ENCODE measurements around the gene NHP2.
A peak's percentile ranks its signal among the peaks of the same experiment; 100 is the strongest.
"Not testable (repeated sequence)": the region's sequence is repeated elsewhere in the genome, so short reads cannot be mapped to it uniquely, and the experiment has no call there.

The NHP2 gene

DNA sequence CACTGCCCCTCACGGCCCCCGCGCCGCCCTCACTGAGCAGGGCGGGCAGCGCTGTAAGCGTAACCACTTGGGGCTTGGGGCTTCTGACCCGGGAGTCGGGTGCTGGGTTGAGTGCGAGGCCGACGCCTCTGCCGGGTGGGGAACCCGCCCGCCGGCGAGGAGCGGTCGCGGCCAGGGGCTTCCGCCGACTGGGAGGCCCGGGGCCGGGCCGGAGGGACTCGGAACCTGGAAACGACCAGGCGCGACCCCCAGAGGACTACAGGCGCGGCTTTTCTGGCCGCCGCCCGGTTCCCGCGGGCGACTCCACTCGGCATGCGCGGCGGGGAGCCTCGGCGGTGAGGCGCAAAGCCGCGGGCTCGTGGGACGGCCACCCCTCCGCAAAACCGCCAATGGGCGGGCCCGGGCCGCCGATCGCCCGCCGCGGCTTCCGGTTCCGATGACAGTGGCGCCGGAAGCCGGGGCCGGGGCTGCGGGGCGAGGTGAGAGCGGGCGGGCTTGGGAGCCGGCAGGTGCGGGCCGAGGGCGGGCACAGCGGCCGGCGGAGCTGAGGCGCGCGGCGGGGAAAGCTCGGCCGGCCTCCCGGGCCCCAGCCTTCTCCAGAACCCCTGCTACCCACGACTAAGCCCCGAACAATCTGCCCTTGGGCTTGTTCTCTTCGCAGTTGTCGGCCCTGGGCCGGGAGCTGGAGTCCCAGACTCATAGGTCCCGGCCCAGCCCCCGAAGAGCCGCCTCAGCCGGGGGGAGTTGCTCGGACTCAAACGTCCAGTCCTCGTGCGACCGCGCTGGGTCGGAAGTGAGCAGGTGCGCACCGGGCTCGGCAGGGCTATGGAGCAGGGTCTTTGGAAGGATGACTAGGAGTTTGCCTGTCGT lies 22.9 kb downstream of the NHP2 start, which contains the start of gene RMND5B:
Gene RMND5B (plus strand): TSS at position 439 of the 870 bp plus-strand sequence. CDS start 7,106 bp downstream, outside the sequence.
- peak; percentile 90 for DNase-seq (ENCODE audit: low read depth, low spot score)

DNA sequence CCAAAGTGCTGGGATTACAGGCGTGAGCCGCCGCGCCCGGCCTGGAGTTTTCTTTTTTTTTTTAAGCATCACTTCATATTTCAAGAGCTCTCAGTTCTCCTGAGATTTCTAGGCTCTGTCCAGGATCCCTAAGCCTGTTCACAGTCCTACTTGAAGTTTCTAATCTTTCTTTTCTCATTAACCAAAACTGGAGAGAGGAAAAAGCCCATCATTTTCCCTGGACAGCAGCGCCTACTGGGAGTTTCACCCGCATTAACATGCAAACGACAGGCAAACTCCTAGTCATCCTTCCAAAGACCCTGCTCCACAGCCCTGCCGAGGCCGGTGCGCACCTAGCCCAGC lies 23.5 kb downstream of the NHP2 start:
- not testable (repeated sequence) for DNase-seq (ENCODE audit: low read depth, low spot score)

DNA sequence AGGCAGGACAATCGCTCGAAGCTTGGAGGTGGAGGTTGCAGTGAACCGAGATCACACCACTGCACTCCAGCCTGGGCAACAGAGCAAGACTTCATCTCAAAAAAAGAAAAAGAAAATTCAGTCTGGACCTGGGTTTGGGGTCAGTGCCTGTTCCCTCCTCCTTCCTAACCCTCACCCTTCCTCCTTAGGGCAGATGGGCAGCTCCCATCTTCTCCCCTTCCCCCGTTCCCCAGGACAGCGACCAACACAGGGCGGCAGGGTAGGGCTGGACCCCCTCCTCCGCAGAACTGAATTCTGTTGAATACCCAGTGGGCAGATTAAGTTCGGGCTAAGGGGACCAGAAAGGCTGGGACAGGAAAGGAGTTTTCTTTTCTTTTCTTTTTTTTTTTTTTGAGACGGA lies 24.4 kb downstream of the NHP2 start:
- no peak for DNase-seq (ENCODE audit: low read depth, low spot score)

DNA sequence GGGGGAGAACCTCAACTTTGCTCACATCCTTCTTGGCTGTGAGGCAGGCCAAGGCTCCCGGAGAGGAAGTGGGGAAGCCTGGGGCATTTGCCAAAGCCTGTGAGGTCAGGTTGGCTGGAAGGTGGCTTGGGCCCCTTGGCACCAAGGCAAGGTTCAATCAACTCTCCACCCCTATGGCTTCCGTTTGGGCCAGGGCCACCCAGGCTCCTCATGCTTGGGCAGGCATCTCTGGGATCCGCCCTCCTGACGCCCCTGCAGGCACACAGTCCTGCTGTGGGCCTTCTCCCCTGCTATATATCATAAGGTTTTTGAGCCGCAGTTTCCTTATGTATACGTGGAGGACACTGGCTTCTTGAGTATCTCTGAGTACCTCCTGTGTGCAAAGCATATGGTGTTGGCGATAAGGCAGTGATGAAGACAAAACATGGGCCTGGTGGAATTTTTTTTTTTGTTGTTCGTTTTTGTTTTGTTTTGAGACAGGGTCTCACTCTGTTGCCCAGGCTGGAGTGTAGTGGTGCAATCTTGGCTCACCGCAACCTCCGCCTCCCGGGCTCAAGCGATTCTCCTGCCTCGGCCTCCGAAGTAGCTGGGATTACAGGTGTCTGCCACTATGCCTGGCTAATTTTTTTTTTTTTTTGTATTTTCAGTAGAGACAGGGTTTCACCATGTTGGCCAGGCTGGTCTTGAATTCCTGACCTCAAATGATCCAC lies 26.2 kb downstream of the NHP2 start:
- DNase-seq (ENCODE audit: low read depth, low spot score) = peak; percentile 32

DNA sequence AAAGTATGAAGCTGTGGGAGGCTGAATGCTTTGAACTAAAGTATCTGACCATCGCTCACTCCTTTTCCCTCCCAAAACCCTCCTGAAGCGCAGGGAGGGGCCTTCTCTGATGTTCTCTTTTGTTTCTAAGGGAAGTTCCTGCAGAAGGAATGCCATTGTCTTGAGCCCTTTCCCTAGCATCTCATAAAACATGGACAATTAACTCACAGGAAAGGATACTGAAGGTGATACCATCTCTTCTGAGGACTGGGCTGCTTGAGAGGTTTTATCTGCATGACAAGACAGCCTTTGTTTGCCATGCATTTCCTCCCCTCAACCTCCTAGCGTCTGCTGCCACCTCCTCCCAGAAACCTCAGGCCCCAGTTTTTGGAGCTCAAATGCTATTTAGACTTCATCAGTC lies 27.1 kb downstream of the NHP2 start:
- peak; percentile 93 for DNase-seq (ENCODE audit: low read depth, low spot score)

DNA sequence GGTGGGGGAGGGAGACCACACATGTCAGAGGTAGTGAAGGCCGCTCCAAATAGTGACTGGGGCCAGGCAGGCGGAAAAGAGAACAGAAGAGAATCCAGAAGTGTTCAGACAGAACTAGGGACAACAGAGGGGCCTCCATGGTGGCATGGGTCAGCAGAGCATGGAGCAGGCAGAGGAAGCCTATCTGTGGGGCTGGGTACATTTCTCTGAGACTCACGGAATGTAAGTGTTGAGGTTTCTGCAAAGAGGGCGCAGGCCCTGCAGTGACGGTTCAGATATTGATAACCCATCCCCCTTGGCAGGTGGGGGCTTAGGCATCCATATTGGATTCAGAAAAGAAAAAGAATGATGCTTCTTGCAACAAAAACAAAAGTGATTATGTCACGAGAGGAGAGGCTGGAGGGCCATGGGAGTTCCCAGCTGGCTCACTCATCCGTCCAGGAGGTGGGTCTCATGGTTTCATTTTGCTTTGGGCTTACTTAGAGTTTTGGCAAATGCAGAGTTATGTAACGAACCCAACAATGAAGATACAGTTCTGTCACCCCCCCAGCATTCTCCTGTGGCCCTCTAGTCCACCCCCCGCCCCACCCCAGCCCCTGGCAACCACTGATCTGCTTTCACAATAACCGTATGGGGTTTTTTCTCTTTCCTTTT lies 28.3 kb downstream of the NHP2 start:
- no peak for DNase-seq (ENCODE audit: low read depth, low spot score)

DNA sequence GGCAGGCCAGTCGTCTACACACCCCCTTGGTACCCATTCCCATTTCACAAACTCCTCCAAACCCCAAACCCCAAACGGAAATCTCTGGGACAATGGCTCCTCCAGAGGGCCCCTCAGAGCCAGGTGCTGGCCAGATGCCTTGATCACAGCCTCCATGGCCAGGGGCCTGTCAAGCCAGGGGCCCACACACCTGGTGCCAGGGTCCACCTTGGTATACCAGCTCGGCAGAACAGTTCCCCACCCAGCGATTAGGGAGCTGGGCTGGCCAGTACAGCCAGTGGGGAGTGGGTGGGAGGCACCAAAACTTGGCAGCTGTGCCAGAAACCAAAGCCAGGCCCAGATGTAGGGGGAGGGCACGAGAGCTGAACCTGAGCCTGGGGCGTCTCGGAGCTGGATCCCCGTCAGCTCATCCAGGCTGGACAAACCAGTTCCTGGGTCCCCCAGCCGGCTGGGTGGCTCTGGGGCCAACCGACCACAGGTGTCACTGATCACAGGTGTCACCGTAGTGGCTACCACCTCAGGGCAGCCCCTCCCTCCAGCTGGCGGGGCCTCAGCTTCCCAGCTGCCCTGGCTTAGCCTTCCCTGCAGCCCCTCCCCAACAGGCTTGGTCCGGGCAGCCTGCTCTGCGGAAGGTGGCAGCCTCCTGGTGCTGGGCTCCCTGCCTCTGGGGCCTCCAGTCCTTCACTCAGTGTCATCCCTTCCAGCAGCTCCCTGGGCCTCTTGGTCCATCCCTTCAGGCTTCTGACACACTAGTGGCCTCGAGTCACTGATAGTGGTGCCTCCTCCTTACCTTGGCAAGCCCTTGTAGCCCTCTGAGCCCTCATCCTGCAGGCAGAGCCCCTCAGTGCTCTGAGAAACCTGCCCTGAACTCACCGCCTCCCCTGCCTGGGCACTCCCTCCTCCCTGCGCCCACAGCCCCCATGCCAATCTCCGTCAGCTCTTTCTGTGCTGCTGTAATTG lies 29.4 kb downstream of the NHP2 start:
- DNase-seq (ENCODE audit: low read depth, low spot score) = peak; percentile 85

DNA sequence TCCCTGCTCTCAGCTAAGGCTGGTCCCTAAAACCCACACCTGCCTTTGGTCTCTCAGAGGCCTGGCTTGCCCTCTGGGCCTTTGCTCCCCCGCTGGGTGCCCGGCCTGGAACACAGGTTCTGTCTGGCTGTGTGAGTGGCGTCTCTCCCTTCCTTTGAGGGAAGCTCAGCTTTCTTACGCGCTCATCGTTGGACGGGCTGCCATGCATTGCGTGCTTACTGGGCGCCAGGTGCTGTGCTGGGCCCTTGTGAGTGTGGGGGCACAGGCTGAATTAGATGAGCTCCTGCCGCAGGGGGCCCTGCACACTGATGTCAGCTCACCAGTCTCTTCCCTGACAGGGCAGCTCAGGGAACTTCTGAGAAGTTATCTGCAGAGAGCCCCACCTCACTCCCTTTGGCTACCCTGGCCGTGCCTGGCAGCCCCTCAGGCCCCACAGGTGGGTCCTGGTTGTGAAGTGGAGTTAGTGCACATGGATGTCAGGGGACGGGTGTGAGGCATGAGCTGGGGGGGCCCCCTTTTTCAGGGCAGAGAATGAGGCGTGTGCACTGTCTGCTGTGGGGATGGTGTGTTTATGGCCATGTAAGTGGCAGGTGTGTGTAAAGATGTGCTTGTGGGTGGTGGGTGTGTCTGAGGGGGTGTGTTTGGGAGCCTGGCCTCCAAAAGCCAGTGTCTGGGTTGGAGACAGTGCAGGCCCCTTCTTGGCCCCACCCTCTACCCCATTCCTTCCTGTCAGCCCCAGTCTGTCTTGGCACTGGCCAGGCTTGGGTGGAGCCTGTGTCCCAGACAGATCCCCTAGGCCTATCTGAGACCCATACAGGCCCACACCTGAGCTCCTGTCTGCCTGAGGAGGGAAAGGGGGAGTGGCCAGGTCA lies 30.4 kb downstream of the NHP2 start:
- peak; percentile 46 for DNase-seq (ENCODE audit: low read depth, low spot score)

DNA sequence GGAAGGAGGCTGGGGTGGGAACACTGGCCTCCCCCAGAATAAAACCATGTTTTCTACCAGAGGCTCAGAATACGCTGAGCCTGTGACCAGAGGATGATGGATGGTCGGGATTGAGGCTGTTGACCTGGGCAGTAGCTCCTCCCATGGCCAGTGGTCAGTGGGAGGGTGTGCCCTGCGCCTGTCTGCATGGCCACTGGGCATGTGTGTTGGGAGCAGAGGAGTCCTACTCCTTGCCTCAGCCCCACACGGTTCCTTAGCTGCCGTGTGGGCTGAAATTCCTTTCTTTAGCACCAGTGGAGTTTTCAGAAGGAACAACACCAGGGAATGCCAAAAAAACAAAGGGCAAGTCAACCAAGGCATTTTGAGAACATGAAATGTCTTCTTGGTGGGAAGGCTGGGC lies 31.3 kb downstream of the NHP2 start:
- DNase-seq (ENCODE audit: low read depth, low spot score) = no peak

DNA sequence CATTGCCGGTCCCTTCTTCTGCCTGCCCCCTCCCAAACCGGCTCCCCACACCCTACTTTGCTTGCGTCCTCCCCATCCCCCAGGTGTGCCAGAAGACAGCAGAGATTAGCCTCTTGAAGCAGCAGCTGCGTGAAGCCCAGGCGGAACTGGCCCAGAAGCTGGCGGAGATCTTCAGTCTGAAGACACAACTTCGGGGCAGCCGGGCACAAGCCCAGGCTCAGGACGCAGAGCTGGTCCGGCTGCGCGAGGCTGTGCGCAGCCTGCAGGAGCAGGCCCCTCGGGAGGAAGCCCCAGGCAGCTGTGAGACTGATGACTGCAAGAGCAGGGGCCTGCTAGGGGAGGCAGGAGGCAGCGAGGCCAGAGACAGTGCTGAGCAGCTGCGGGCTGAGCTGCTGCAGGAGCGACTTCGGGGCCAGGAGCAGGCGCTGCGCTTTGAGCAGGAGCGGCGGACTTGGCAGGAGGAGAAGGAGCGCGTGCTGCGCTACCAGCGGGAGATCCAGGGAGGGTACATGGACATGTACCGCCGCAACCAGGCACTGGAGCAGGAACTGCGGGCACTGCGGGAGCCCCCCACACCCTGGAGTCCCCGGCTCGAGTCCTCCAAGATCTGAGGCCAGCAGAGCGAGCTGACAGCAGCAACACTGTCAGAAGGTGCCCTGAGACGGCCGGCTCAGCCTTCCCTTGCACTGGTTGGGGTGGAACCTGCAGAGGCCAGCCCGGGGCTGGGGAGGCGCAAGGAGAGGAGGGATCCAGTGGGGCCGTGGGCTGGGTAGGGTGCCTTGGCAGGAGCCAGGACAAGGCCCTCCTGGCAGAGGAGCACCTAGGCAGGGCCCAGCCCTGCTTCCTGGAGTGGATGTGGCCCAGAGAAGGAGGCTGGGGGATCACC lies 32.1 kb downstream of the NHP2 start:
- DNase-seq (ENCODE audit: low read depth, low spot score) = peak; percentile 5

DNA sequence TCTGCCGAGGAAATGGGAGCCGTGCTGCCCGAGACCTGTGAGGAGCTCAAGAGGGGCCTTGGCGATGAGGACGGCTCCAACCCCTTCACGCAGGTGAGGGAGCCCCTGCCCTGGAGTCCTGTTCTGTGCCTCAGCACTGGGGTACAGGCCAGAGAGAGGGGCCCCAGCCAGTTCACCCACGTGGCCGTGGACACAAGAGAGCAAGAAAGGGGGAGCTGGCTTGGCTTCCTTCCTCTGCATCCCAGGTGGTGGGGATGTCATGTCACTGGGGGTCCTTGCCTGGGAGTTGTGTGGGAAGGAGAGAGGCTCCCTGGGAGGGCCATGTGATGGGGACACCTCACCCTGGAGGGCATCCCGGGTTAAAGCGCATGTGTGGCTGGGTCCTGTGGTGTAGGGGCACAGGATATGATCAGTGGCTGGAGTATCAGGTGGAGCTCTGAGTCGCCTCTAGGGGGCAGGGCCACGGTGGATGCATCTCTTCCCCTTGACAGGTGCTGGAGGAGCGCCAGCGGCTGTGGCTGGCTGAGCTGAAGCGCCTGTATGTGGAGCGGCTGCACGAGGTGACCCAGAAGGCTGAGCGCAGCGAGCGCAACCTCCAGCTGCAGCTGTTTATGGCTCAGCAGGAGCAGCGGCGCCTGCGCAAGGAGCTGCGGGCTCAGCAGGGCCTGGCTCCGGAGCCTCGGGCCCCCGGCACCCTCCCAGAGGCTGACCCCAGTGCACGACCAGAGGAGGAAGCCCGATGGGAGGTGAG lies 32.9 kb downstream of the NHP2 start:
- peak; percentile 85 for DNase-seq (ENCODE audit: low read depth, low spot score)

DNA sequence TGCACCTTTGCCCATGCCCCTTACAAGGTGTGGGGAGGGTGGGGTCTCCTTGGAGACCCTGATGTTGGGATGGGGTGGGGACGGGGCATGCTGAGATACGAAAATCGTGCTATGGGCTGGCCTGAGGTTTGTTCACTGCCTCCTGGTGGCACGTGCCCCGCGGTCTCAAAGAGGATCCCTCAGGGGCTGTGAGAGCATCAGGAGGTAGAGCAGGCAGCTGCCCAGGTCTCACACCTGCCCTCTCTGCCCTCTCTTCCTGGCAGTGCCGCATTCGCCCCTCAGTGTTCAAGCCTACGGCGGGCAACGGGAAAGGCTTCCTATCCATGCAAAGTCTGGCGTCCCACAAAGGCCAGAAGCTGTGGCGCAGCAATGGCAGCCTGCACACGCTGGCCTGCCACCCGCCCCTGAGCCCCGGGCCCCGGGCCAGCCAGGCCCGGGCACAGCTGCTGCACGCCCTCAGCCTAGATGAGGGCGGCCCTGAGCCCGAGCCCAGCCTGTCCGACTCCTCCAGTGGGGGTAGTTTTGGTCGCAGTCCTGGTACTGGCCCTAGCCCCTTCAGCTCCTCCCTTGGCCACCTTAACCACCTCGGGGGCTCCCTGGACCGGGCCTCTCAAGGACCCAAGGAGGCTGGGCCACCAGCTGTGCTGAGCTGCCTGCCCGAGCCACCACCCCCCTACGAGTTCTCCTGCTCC lies 33.6 kb downstream of the NHP2 start:
- DNase-seq (ENCODE audit: low read depth, low spot score) = no peak

DNA sequence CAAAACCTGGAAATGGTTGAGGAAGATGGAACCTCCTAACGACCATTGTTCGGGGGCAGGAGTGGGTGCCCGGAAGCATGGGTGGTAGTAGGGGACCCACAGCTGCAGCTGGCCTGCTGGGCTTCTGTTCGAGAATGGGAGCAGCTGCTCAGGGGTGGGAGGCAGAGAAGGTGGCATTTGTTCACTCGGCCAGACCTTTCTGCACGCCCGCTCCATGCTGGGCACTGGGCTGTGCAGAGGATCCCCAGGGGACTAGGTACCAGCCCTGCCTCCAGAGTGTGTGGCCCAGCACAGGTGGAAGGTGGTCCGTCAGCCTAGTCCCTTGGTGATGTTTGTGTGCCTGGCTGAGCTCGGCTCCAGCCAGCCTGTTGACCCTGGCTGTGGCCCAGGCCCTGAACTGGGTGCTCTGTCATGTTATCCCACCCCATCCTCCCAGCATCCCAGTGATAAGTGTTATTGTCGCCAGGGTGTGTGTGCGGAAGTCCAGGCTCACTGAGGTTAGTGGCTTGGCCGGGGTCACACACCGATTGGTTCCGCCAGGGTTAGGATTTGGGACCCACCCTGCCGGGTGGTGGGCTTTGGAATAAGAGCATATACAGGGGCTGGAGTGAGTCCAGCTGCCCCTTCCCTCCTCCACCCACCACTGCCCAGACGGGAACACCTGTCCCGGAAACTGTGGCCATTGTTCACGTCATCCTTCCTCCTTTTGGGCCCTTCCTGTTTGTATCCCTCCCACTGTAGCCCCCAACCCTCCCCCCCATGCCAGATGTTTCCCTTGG lies 35.6 kb downstream of the NHP2 start:
- no peak for DNase-seq (ENCODE audit: low read depth, low spot score)

DNA sequence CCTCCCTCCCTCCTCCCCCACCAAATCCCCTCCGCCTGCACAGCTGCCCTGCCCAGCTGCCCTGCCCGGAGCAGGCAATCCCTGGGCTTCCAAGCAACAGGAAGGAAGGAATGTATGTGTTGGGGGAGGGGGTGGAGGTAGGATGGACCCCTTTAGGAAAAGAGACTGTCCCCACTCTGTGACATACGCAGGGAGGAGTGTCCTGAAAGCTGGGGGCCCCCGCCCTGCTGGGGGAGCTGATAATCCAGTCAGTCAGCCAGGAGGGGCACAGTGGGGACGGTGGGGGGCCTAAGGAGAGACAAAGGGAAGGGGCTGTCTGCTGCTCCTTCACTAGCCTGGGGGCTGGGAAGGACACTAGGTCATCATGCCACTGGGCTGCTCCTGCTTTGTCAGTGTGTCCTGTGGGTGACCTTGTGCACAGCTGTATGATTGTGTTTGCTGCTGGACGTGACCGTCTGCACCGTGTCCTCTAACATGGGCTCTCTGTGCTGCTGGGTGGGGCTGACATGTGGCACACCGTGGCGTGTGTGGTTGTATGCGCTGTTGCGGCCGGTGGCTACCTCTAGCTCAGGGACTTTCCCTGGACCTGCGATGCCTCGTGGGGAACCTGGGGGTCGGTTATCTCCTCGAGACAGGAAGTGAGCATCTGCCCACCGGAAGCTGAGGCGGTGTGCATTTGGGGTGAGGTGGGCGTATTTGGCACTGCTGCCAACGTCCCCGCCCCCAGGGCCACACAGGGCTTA lies 37.4 kb downstream of the NHP2 start:
- DNase-seq (ENCODE audit: low read depth, low spot score) = peak; percentile 84

DNA sequence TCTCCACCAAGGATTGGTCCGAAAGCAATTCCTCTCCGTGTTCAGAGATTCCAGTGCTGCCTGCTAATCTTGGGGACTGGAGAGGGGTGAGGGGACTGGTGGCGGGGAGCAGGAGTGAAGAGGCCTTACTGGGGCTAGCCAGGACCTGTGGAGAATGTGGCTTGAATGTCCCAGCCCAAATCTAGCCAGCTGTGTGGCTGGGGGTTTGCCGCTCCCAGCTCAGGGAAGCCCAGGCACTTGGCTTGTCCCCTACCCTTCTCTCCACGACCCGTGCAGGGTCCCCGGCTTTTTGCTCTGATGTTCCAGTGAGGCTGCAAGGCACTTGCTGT lies 37.9 kb downstream of the NHP2 start:
- DNase-seq (ENCODE audit: low read depth, low spot score) = no peak

DNA sequence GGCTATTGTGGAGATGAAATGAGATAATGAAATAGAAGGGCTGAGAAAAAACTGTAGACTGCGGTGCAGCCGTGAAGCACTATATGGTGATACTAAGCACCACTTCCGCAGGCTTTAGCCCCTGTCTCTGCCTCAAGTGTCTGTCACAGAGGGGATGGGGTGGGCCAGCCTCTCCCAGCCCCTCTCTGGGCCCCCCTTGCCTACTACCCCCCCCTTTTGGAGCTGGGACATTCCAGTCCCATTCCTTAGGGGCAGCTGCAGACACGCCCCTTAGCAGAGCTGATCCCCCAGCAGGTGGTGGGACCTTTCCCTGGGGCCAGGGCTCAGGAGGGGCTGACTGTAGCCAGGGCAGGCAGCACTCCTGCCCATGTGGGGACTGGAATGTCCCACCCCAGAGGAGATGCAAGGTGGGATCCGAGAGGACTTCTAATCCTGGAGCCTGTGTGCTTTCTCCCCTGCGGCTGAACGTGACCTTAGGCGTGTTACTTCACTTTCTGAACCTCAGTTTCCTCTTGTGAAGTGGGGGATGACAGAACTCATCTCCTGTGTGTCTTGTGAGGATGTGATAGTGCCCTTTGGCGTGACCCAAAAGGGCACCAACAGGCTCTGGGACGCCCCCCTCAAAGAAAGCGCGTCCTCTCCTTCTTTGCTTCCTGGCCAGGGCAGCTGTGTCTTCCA lies 38.4 kb downstream of the NHP2 start:
- peak; percentile 88 for DNase-seq (ENCODE audit: low read depth, low spot score)

All from ELF-1 (cell line).